Fibroblast of pulmonary artery (primary cell): Measurements from ENCODE around the gene FEM1B.

Experiments used
- DNase-seq: peaks from one replicate; pipeline ENCODE4 v3.0.0-alpha.2; 2010; ENCODE audit warnings: low read depth
- H3K4me3 ChIP-seq: replicated peaks from 2 replicates; pipeline ENCODE4 v1.5.1; 2011; ENCODE audit warnings: low read depth, mild to moderate bottlenecking, control low read depth, low read length, moderate library complexity
- TF ChIP-seq, protein P1 (sequence below): IDR thresholded peaks from 2 replicates; pipeline ENCODE4 v1.5.1; 2011; ENCODE audit warnings: mild to moderate bottlenecking, control low read depth, low read length, inconsistent platforms; ENCODE audit errors: missing control alignments

Gene FEM1B

GRCh38 chr15:68284616-68285258, 7.2 kb downstream of the FEM1B start:
- TF ChIP-seq, protein P1, sequence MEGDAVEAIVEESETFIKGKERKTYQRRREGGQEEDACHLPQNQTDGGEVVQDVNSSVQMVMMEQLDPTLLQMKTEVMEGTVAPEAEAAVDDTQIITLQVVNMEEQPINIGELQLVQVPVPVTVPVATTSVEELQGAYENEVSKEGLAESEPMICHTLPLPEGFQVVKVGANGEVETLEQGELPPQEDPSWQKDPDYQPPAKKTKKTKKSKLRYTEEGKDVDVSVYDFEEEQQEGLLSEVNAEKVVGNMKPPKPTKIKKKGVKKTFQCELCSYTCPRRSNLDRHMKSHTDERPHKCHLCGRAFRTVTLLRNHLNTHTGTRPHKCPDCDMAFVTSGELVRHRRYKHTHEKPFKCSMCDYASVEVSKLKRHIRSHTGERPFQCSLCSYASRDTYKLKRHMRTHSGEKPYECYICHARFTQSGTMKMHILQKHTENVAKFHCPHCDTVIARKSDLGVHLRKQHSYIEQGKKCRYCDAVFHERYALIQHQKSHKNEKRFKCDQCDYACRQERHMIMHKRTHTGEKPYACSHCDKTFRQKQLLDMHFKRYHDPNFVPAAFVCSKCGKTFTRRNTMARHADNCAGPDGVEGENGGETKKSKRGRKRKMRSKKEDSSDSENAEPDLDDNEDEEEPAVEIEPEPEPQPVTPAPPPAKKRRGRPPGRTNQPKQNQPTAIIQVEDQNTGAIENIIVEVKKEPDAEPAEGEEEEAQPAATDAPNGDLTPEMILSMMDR, result no peak
- H3K4me3 ChIP-seq, result no peak overlapping the region
- DNase-seq, result no peak

DNA sequence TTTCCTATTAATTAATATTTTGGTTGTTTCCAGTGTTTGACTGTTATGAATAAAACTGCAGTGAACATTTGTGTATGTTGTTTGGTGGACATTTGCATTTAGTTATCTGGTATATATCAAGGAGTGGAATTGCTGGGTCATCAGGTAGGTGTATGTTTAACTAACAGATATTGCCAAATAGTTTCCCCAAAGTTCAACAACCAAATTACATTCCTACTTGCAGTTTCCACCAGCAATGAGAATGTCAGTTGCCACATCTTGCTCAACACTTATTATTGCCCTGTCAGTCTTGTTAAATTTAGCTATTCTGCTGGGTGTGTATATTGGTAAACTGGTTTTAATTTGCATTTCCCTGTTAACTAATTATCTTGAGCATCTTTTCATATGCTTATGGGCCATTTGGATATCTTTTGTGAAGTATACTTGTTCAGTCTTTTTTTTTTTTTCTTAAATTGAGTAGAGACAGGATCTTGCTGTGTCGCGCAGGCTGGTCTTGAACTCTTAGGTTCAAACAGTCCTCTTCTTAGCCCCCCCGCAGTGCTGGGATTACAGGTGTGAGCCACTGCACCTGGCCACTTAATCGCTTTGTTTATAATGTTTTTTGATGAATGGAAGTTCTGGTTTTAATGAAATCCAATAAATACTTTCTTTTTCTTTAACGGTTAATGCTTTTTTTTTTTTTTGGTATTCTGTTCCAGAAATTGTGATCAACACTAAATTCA, 7.9 kb downstream of the FEM1B start:
- no peak overlapping the region for H3K4me3 ChIP-seq
- DNase-seq, result no peak
- TF ChIP-seq, protein P1, result no peak

DNA sequence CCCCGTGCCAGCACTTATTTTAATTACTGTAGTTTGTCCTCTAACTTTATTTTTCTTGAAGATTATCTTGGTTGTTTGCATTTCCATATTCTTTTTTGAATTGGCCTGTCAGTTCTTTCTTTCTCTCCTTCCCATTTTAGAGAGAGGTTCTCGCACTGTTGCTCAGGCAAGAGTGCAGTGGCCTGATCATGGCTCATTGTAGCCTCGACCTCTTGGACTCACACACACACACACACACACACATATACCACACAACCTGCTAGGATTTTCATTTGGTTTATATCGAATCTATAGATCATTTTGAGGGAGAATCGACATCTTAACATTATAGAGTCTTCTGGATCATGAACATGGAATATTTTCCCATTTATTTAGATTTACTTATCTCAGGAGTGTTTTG, 8.7 kb downstream of the FEM1B start:
- DNase-seq, result no peak
- TF ChIP-seq, protein P1, result no peak
- no peak overlapping the region for H3K4me3 ChIP-seq

DNA sequence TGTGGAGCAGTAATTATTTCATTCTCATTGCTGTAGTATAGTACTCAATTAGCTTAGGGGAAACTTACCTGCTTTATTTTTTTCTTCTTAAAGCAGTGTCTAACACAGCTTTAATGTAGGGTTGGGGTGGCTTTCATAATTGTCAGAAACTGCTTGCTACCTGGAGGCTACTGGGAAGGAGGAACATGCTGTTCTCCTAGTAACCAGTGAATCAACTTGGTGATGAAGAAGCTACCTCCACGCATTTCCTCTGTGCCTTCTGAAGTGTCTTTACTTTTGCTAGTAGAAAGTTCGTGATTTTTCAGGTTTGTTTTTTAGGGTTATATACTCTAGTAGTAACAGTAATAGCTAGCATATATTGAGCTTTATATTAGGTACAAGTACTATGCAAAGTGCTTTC, 11.5 kb downstream of the FEM1B start:
- no peak overlapping the region for H3K4me3 ChIP-seq
- DNase-seq, result no peak
- TF ChIP-seq, protein P1, result no peak

DNA sequence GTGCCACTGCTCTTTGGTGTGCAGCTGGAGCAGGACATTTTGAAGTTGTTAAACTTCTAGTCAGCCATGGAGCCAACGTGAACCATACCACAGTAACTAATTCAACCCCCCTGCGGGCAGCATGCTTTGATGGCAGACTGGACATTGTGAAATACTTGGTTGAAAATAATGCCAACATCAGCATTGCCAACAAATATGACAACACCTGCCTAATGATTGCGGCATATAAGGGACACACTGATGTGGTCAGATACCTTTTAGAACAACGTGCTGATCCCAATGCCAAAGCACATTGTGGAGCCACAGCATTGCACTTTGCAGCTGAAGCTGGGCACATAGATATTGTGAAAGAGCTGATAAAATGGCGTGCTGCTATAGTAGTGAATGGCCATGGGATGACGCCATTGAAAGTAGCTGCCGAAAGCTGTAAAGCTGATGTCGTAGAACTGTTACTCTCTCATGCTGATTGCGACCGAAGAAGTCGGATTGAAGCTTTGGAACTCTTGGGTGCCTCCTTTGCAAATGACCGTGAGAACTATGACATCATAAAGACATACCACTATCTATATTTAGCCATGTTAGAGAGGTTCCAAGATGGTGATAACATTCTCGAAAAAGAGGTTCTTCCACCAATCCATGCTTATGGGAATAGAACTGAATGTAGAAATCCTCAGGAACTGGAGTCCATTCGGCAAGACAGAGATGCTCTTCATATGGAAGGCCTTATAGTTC, 12.2 kb downstream of the FEM1B start:
- no peak overlapping the region for H3K4me3 ChIP-seq
- DNase-seq, result no peak
- TF ChIP-seq, protein P1, result no peak

GRCh38 chr15:68290715-68291114, 13.2 kb downstream of the FEM1B start:
- TF ChIP-seq, protein P1, result no peak
- no peak overlapping the region for H3K4me3 ChIP-seq
- no peak for DNase-seq
